GM21367 (cell line): ENCODE data around the gene CRTAC1.

Experiments
- ATAC-seq: cut with Tn5 transposase; IDR thresholded peaks from one replicate; pipeline ENCODE4 v1.9.1; 2021; ENCODE audit not compliant: unreplicated experiment

Gene CRTAC1

GRCh38 chr10:98030991-98031431 lies 590 bp upstream of the CRTAC1 start:
- ATAC-seq: no peak

GRCh38 chr10:98029149-98030092 lies 1.0 kb downstream of the CRTAC1 start:
- no peak for ATAC-seq

GRCh38 chr10:98028168-98028770 lies 2.2 kb downstream of the CRTAC1 start:
- ATAC-seq: no peak

GRCh38 chr10:98023024-98023423 lies 7.4 kb downstream of the CRTAC1 start:
- ATAC-seq: no peak

GRCh38 chr10:98020784-98021183 lies 9.6 kb downstream of the CRTAC1 start:
- ATAC-seq: no peak

GRCh38 chr10:98020254-98020653 lies 10.2 kb downstream of the CRTAC1 start:
- ATAC-seq: no peak

- no peak for ATAC-seq
Measured at GRCh38 chr10:98019784-98020183, 10.6 kb downstream of the CRTAC1 start.

- ATAC-seq: no peak
Measured at GRCh38 chr10:98016772-98017475, 13.5 kb downstream of the CRTAC1 start.

GRCh38 chr10:98013776-98014175 lies 16.6 kb downstream of the CRTAC1 start:
- ATAC-seq: no peak

GRCh38 chr10:98013122-98013521 lies 17.3 kb downstream of the CRTAC1 start:
- ATAC-seq: no peak

GRCh38 chr10:98012644-98013043 lies 17.8 kb downstream of the CRTAC1 start:
- ATAC-seq: no peak

- no peak for ATAC-seq
Measured at GRCh38 chr10:98010939-98011685, 19.3 kb downstream of the CRTAC1 start.

- ATAC-seq: no peak
Measured at GRCh38 chr10:98006266-98006665, 24.2 kb downstream of the CRTAC1 start.

- no peak for ATAC-seq
Measured at GRCh38 chr10:98001736-98002135, 28.7 kb downstream of the CRTAC1 start.

- no peak for ATAC-seq
Measured at GRCh38 chr10:98000346-98000745, 30.1 kb downstream of the CRTAC1 start.

- ATAC-seq: no peak
Measured at GRCh38 chr10:97999923-98000248, 30.5 kb downstream of the CRTAC1 start.

GRCh38 chr10:97999066-97999922 lies 31.1 kb downstream of the CRTAC1 start:
- no peak for ATAC-seq

- no peak for ATAC-seq
Measured at GRCh38 chr10:97991871-97992270, 38.5 kb downstream of the CRTAC1 start.

- ATAC-seq: no peak
Measured at GRCh38 chr10:97981816-97982215, 48.6 kb downstream of the CRTAC1 start.

GRCh38 chr10:97977673-97978072 lies 52.7 kb downstream of the CRTAC1 start:
- ATAC-seq: no peak
